Inferior parietal cortex (tissue), 1 donor: ENCODE results near the gene HNRNPH2.

Source experiments
- DNase-seq: peaks from one replicate; pipeline ENCODE4 v3.0.0-alpha.2; 2016; ENCODE audit errors: extremely low spot score

Gene HNRNPH2

DNA sequence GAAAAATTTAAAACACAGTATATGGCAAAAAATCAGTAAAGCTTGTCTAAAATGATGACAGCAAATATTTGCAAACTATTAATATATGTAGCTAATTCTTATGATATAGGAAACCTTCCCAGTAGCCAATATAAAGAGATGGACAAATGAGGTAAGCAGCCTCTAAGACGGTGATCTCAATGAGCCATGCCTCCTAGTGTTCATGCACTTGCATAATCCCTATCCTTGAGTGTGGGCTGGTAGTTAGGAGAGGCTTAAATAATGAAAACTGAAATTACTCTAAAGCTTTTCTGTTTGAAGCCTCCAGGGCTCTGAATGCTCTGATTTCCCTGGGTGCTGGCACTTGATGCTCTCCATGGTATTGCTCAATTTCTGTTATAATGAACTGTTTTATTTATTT lies 52.6 kb downstream of the HNRNPH2 start:
- DNase-seq: no peak

DNA sequence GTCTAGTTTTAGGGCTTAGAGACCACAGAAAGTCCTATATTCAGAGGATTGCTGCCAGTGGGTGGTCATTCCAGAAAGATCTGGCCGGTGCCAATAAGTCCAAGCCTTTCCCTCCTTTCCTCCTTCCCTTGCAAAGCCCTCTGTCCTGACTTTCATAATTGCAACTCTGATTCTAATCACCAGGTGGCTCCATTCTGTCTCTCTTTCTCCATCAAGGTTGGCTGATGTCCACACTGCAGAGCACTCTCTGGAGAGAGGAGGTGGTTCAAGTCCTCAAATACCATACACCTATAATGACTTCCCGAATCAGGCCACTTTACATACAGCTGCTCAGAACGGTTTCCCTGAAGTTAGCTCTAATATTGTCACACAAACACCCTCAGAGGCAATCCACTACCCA lies 54.9 kb downstream of the HNRNPH2 start:
- DNase-seq: peak; percentile 3
